ENCODE data around the gene ATG101.
A peak's percentile ranks its signal among the peaks of the same experiment; 100 is the strongest.

- peak; percentile 94 to 99 (median 98) for TF ChIP-seq CTCF (IDR thresholded peaks at IDR 0.05)
- TF ChIP-seq POLR2AphosphoS5 (IDR thresholded peaks at IDR 0.05; ENCODE audit: insufficient read depth in 1 of 2, low read depth in 1 of 2) = peak in 1 of 2 donors; percentile 53
- no peak for TF ChIP-seq POLR2A (IDR thresholded peaks at IDR 0.05)
Measured at GRCh38 chr12:52023182-52023975, 46.4 kb upstream of the ATG101 start.

All from vagina (tissue), 2 donors.